Hepatocyte (in vitro differentiated cells): Measurements from ENCODE around the gene IGFBP1. TPM values are rescaled to one million over a fixed set of nuclear protein-coding genes. Genes with fewer than 3 reads are reported as not detected.

Experiments used
- DNase-seq: peaks from one replicate; pipeline ENCODE4 v3.0.0-alpha.2; 2016; ENCODE audit warnings: low spot score
- H2AFZ ChIP-seq: fragments of 200-600 bp; sonication (generic); 2 replicates; pipeline ENCODE4 v1.6.0; 2016; ENCODE audit warnings: antibody characterized with exemption, mild to moderate bottlenecking
- H3K27ac ChIP-seq: fragments of 200-600 bp; sonication (generic); 2 replicates; pipeline ENCODE4 v1.5.1; 2016; ENCODE audit warnings: mild to moderate bottlenecking
- H3K27me3 ChIP-seq: fragments of 200-600 bp; sonication (generic); 2 replicates; pipeline ENCODE4 v1.6.1; 2016
- H3K36me3 ChIP-seq: fragments of 200-600 bp; sonication (generic); replicated peaks from 2 replicates; pipeline ENCODE4 v1.5.1; 2016; ENCODE audit warnings: low read depth; ENCODE audit not compliant: insufficient read depth
- H3K4me1 ChIP-seq: fragments of 200-600 bp; sonication (generic); 2 replicates; pipeline ENCODE4 v1.5.1; 2016; ENCODE audit warnings: mild to moderate bottlenecking, moderate library complexity; ENCODE audit not compliant: insufficient read depth
- H3K4me2 ChIP-seq: fragments of 200-600 bp; sonication (generic); 2 replicates; pipeline ENCODE4 v1.6.0; 2016
- H3K4me3 ChIP-seq: fragments of 200-600 bp; sonication (generic); 2 replicates; pipeline ENCODE4 v1.5.1; 2016; ENCODE audit warnings: mild to moderate bottlenecking
- H3K79me2 ChIP-seq: fragments of 200-600 bp; sonication (generic); 2 replicates; pipeline ENCODE4 v1.6.0; 2017; ENCODE audit warnings: mild to moderate bottlenecking
- H3K9me2 ChIP-seq: fragments of 200-600 bp; sonication (generic); replicated peaks from 2 replicates; pipeline ENCODE4 v1.6.0; 2017; ENCODE audit warnings: mild to moderate bottlenecking; ENCODE audit not compliant: insufficient read depth
- H3K9me3 ChIP-seq: fragments of 200-600 bp; sonication (generic); 2 replicates; pipeline ENCODE4 v1.5.1; 2016; ENCODE audit warnings: low read depth, mild to moderate bottlenecking
- H4K20me1 ChIP-seq: fragments of 200-600 bp; sonication (generic); 2 replicates; pipeline ENCODE4 v1.6.0; 2016; ENCODE audit warnings: mild to moderate bottlenecking; ENCODE audit not compliant: insufficient read depth, poor library complexity, severe bottlenecking
- EZH2 ChIP-seq: fragments of 200-600 bp; sonication (generic); IDR thresholded peaks from 2 replicates; pipeline ENCODE4 v1.6.1; 2016; ENCODE audit warnings: antibody characterized with exemption, mild to moderate bottlenecking, borderline replicate concordance
- EZH2phosphoT487 ChIP-seq: fragments of 200-600 bp; sonication (generic); IDR thresholded peaks from one replicate; pipeline ENCODE4 v1.6.1; 2018; ENCODE audit warnings: antibody characterized with exemption, mild to moderate bottlenecking, low read depth, moderate library complexity; ENCODE audit not compliant: unreplicated experiment, severe bottlenecking
- WGBS: methylation state at CpG from one replicate; pipeline ENCODE4 v1.1.6; 2016; ENCODE audit warnings: low lambda C conversion rate; ENCODE audit errors: missing lambda C conversion rate; 5-methylcytosine and 5-hydroxymethylcytosine counted together
- polyA plus RNA-seq: library from polyadenylated mRNA; unstranded; fragments of >200 nt; fragmentation: Nextera tagmentation; extraction: Ambion mirVana; gene quantifications from 2 replicates; pipeline ENCODE4 v1.2.1, GENCODE V29; 2016
- total RNA-seq: library from RNA; depleted of rRNA; stranded (reverse); fragments of >200 nt; gene quantifications from 2 replicates; pipeline ENCODE4 v1.2.3, GENCODE V29; 2014
- TF ChIP-seq, protein P1 (sequence below): fragments of 200-600 bp; sonication (generic); IDR thresholded peaks from 2 replicates; pipeline ENCODE4 v1.5.1; 2016; ENCODE audit warnings: antibody characterized with exemption, mild to moderate bottlenecking; ENCODE audit not compliant: poor library complexity

Gene IGFBP1
- total and polyA plus RNA-seq, 2 experiments from 2014 or later: 20.4 to 26.3 TPM

DNA sequence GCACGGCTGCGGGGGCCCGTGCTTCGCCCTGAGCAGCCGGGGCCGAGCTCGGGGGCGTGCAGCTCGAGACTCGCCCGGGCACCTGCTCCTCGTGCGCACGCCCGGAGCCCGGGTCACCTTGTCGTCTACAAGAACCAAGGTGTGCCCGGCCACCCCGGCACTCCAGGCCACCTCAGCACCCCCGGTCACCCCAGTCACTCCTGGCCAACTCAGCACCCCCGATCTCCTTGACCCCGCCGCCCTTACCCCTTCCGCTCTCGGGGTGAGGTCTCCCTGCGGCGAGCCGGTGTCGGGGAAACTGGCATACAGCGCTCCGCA, 33.1 kb downstream of the IGFBP1 start:
- H3K27me3 ChIP-seq: peaks cover 26% of the 10 kb centered on the region
- peaks cover 26% of the 10 kb centered on the region for H3K79me2 ChIP-seq
- TF ChIP-seq EZH2: no peak
- TF ChIP-seq EZH2phosphoT487: no peak
- TF ChIP-seq, protein P1, sequence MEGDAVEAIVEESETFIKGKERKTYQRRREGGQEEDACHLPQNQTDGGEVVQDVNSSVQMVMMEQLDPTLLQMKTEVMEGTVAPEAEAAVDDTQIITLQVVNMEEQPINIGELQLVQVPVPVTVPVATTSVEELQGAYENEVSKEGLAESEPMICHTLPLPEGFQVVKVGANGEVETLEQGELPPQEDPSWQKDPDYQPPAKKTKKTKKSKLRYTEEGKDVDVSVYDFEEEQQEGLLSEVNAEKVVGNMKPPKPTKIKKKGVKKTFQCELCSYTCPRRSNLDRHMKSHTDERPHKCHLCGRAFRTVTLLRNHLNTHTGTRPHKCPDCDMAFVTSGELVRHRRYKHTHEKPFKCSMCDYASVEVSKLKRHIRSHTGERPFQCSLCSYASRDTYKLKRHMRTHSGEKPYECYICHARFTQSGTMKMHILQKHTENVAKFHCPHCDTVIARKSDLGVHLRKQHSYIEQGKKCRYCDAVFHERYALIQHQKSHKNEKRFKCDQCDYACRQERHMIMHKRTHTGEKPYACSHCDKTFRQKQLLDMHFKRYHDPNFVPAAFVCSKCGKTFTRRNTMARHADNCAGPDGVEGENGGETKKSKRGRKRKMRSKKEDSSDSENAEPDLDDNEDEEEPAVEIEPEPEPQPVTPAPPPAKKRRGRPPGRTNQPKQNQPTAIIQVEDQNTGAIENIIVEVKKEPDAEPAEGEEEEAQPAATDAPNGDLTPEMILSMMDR: no peak
- H3K4me1 ChIP-seq: peaks cover 15% of the 10 kb centered on the region
- 3% methylated on average over 16 of the region's 31 CpGs for WGBS
- peaks cover 12% of the 10 kb centered on the region for H4K20me1 ChIP-seq
- H3K9me3 ChIP-seq: no peaks in the 10 kb centered on the region
- DNase-seq: no peak
- H3K4me3 ChIP-seq: peak overlapping the region; percentile 47
- peak overlapping the region; percentile 89 for H3K4me2 ChIP-seq
- H3K36me3 ChIP-seq: no peaks in the 10 kb centered on the region
- no peaks in the 10 kb centered on the region for H3K9me2 ChIP-seq
- H3K27ac ChIP-seq: peak overlapping the region; percentile 45
- peak overlapping the region; percentile 58 for H2AFZ ChIP-seq

DNA sequence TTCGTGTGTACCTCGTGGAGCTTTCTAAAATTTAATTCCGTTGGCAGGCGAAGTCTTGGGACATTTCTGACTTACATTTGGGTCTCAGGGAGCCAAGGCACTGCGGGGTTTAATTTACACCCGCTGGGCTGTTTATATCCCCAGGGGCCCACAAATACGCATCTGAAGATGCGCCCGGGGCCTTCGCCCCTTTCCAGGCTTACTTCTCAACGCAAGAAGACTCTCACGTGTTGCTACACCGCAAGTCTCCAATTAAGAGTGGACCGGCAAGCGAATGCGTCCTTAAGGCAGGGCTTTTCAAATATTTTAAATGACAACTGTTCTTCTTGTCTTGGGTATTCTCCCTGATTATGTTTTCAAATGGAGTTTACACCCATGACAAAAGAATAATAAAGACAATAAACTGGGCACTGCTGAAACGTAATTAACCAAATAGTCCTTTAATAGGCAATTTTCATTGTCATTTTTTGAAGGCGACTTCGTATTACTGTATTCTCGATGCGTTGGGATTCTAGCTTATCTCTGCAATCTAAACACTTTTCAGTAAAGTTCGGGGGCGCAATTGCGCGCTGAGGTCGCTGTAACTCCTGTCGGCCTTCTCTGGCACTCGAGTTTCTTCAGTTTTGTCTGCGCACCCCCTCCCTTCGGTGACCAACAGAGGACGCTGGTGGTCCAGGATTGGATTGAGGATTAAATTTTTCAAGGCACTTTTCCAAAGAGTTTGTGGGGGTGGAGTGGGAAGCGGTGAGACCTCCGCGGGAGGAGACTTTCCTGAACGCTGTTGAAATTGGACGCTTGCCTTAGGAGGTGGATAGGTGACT, 33.6 kb downstream of the IGFBP1 start:
- Histone ChIP-seq H4K20me1 (peaks cover 12% of the 10 kb centered on the region), H2AFZ (no peak overlapping the region), H3K4me3 (peak overlapping the region; percentile 47), H3K79me2 (peaks cover 26% of the 10 kb centered on the region), H3K36me3 (no peaks in the 10 kb centered on the region), H3K4me2 (peak overlapping the region; percentile 89), H3K9me3 (no peaks in the 10 kb centered on the region), H3K9me2 (no peaks in the 10 kb centered on the region), H3K4me1 (peaks cover 15% of the 10 kb centered on the region), H3K27ac (peak overlapping the region; percentile 45), H3K27me3 (peaks cover 26% of the 10 kb centered on the region)
- no peak for TF ChIP-seq EZH2phosphoT487
- peak; percentile 59 for TF ChIP-seq EZH2
- TF ChIP-seq, protein P1: peak; percentile 94
- 5% methylated on average over 36 of the region's 36 CpGs for WGBS
- peak; percentile 78 for DNase-seq

DNA sequence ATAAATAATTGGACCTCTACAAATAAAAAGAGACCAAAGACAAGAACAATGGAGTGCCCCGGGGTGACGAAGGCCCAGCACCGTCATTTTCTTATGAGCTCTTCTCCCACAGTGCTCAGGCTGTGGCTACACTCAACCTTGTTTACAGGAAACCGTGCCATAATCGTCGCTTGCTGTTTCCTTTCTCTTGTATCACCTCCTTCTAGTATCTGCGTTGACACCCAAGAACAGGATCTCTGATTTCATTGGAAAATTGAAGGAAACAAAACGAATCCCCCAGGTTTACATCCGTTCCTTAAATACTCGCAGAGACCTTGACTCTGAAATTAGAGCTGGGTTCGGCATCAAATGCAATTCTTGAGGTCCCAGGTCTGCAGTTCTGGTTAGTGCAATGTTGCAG, 34.5 kb downstream of the IGFBP1 start:
- H3K27ac ChIP-seq: peak overlapping the region; percentile 31
- H3K79me2 ChIP-seq: peaks cover 24% of the 10 kb centered on the region
- 16% methylated on average over 11 of the region's 11 CpGs for WGBS
- H3K36me3 ChIP-seq: no peaks in the 10 kb centered on the region
- H3K4me2 ChIP-seq: peak overlapping the region; percentile 89
- H3K9me2 ChIP-seq: no peaks in the 10 kb centered on the region
- no peak for DNase-seq
- H3K27me3 ChIP-seq: peaks cover 26% of the 10 kb centered on the region
- peaks cover 15% of the 10 kb centered on the region for H3K4me1 ChIP-seq
- H2AFZ ChIP-seq: peak overlapping the region; percentile 20
- no peak for TF ChIP-seq EZH2phosphoT487
- TF ChIP-seq EZH2: no peak
- TF ChIP-seq, protein P1: no peak
- H3K9me3 ChIP-seq: no peaks in the 10 kb centered on the region
- peak overlapping the region; percentile 6 for H3K4me3 ChIP-seq
- peaks cover 11% of the 10 kb centered on the region for H4K20me1 ChIP-seq
